Left colon (tissue), 2 donors: ENCODE results near the gene CA9. TPM values are rescaled to one million over a fixed set of nuclear protein-coding genes. Genes with fewer than 3 reads are reported as not detected.

Source experiments
- ATAC-seq: fragments of 200-7000 bp; cut with Tn5 transposase; one replicate; pipeline ENCODE4 v1.9.1; 2020; ENCODE audit warnings: mild to moderate bottlenecking, moderate library complexity
- DNase-seq, 2 donors: peaks; one replicate each; pipeline ENCODE4 v3.0.0-alpha.2; 2020
- intact Hi-C, 2 donors: fragments of 100-400 bp; cut with DNase I in 1 of 2; cut with micrococcal nuclease in 1 of 2; formaldehyde crosslinking; loops; one replicate each; pipeline versions ENCODE4 v1.11.2 to v1.14.0; 2022; cut with DNase I, micrococcal nuclease
- microRNA-seq, 2 donors: library from miRNA; unstranded; fragments of <30 nt; microRNA quantifications; one replicate each; pipeline versions ENCODE4 v1.1.0 to v1.2.0, GENCODE V29; 2020
- total RNA-seq, 2 donors: library from RNA; stranded (reverse); fragmentation: NEBNext Ultra II Directional; extraction: Animal tissue kit (Norgen Biotek cat#: 25700); gene quantifications; one replicate each; pipeline ENCODE4 v1.2.1, GENCODE V29; 2021
- donor health status: DM: no; HTN: no; CAD: no.
- donor health status: DM: yes; HTN: yes; CAD: no.

Gene CA9
- total RNA-seq, 2 donors from 2014 or later, result 0.56 to 0.89 TPM

DNA sequence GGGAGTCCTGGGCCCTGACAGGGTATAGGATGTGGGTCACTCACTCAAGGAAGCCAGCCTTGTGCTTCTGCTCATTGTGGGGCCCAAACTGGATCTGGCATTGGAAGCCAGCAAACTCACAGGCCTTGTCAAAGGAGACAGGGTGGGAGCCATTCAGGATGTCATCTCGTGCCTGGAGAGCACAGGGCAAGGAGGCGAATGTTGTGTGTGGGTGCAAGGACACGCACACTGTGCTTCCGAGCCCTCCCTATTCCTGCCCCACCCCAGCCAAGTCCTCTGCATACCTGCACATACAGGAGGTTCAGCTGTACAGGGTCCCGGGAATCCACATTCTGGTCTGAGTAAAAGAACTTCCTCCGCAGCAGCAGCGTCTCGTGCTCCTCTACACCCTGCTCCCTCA lies 50.2 kb downstream of the CA9 start:
- ATAC-seq (no peak), DNase-seq (no peak)
- intact Hi-C loops, result no loop called here

- no peak for ATAC-seq
- no peak for DNase-seq
- intact Hi-C loops, result no loop called here
Observed at GRCh38 chr9:35725362-35725761, 51.6 kb downstream of the CA9 start.

GRCh38 chr9:35726931-35727330 lies 53.2 kb downstream of the CA9 start:
- intact Hi-C loops, result no loop called here
- ATAC-seq (peak; percentile 9), DNase-seq (peak; percentile 46 to 63)

DNA sequence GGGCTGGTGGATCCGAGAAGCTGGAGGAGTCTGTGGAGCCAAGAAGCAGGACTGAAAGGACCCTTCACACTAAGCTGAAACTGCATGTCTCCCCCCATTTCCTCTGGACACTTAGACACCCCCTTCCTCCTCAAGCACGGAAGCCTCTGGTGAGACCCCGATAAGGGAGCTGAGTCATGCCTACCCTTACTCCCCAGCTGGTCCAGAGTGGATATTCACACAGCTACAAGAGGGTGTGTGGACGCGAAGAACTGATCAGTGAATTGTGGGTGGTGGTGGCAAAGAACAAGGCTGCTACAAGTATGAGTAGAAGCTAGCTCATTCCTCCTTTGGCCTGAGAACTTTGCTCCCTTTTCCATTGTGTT lies 53.9 kb downstream of the CA9 start:
- no peak for DNase-seq
- intact Hi-C loops, result no loop called here
- no peak for ATAC-seq

GRCh38 chr9:35728041-35728971 lies 54.6 kb downstream of the CA9 start:
- ATAC-seq, result no peak
- DNase-seq, result peak; percentile 67 to 80
- intact Hi-C loops, result no loop called here

DNA sequence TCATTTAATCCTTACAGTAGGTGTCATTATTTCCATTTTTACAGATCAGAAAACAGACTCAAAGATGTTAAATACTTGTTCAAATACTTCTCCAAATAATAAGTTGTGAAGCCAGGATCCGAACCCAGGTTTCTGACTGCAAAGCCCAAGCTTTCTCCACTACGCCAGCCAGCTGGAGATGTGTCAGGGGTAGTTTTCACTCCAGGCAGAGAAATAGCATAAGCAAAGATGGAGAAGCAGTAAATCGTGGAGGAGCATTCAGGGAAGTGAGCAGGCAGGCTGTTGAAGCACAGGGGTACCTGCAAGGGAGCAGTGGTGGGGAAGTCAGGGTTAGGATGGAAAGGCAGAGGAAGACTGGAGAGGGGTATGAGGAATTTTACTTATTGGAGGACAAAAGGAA lies 55.4 kb downstream of the CA9 start:
- ATAC-seq (no peak), DNase-seq (no peak)
- intact Hi-C loops, result no loop called here

DNA sequence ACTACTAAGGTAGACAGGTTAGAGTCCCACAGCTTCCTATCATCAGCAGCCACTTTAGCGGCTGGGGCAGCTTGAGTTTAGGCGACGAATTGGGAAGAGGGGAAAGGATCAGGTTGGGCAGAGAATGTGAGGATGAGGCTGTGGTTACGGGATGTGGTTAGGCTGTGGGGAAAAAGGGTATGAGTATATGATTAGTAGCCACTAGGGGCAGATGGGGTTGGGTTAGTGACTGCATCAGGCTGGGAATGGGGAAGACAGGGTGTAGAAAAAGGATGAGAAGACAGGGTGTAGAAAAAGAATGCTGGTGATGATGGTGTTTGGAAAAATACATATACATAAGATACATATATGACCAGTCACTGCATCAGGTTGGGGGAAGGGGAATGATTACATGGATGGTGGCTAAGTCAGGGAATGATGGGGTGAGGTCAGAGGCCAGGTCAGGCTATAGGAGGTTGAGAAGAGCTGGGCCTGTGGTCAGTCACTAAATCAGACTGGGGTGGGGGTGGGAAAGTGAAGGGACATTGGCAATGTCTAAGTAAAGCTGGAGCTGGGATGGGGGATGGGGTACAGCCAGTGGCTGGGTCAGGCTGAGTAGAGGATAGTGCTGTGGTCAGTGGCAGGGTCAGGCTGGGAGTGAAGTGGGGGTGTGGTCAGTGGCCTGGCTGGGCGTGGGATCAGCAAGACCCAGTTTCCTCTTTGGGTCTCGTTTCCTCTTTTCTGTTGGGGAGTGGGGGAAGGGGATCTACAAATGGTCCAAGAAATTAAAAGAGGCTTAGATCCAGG lies 56.2 kb downstream of the CA9 start:
- ATAC-seq (no peak), DNase-seq (peak; percentile 53 to 64)
- intact Hi-C loops, result loop anchor here in 1 of 2 donors (10.0 kb wide), 1 partner anchor 75 kb away; the partner anchor contains the start of genes CCDC107, RMRP and SIT1

DNA sequence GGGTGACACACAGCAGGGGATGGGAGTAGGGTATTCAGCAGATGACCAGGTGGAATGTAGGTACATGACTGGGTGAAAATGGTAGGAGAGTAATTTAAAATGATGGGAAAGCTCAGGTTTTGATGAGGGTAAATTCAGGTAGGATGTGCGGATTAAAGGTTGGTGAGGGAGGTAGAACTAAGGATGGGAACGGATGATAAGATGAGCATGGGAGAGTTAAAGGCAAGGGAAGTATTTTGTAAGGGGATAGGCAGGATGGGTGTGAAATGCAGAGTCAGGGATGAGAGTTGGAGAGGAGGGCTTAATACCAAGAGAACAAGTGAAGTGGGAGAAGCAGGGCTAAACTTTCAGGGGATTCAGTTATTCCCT lies 56.7 kb downstream of the CA9 start:
- intact Hi-C loops, result loop anchor here in 1 of 2 donors (10.0 kb wide), 1 partner anchor 76 kb away; the partner anchor contains the start of genes CCDC107, RMRP and SIT1
- no peak for ATAC-seq
- no peak for DNase-seq

Small RNAs within 50 kb of the gene (microRNA-seq; reads per million reads assigned to microRNA genes)
- gene MIR6852, result 0 to 1.1 reads per million in 2 donors

Other genes starting within 250 kb of the CA9 start
- gene RUSC2, start 183.8 kb upstream of the CA9 start, total RNA-seq, result 1 to 10 TPM; 7.7 to 9.2 TPM
- gene TESK1, start 68.7 kb upstream of the CA9 start, total RNA-seq, result 10 to 100 TPM; 37.7 to 47.8 TPM
- 1 to 10 TPM; 1.2 to 2.2 TPM for gene CD72, start 55.5 kb upstream of the CA9 start, total RNA-seq
- gene SIT1, start 23.0 kb upstream of the CA9 start, total RNA-seq, result 1 to 10 TPM in 1 of 2 donors, under 1 TPM in 1; 0.46 to 1.4 TPM
- gene RMRP, start 15.9 kb upstream of the CA9 start, total RNA-seq, result over 10,000 TPM; 19,198 to 30,979 TPM
- 10 to 100 TPM; 25.0 to 33.1 TPM for gene CCDC107, start 15.6 kb upstream of the CA9 start, total RNA-seq
- gene ARHGEF39, start 8.7 kb upstream of the CA9 start, total RNA-seq, result 1 to 10 TPM; 5.2 to 7.6 TPM
- gene TPM2, start 16.0 kb downstream of the CA9 start, total RNA-seq, result 100 to 1,000 TPM in 1 of 2 donors, 10 to 100 TPM in 1; 25.9 to 277 TPM
- gene TLN1, start 58.3 kb downstream of the CA9 start, total RNA-seq, result 100 to 1,000 TPM; 142 to 172 TPM
- 10 to 100 TPM; 40.2 to 40.6 TPM for gene CREB3, start 58.7 kb downstream of the CA9 start, total RNA-seq
- 100 to 1,000 TPM; 179 to 186 TPM for gene GBA2, start 75.3 kb downstream of the CA9 start, total RNA-seq
- gene RGP1, start 75.4 kb downstream of the CA9 start, total RNA-seq, result 10 to 100 TPM; 54.8 to 56.3 TPM
- gene MSMP, start 80.3 kb downstream of the CA9 start, total RNA-seq, result not detected
- gene NPR2, start 117.7 kb downstream of the CA9 start, total RNA-seq, result 1 to 10 TPM; 7.4 to 7.9 TPM
- gene SPAG8, start 138.3 kb downstream of the CA9 start, total RNA-seq, result 1 to 10 TPM in 1 of 2 donors, under 1 TPM in 1; 0.15 to 1.5 TPM
- gene HINT2, start 141.1 kb downstream of the CA9 start, total RNA-seq, result 10 to 100 TPM; 56.0 to 59.4 TPM
- gene FAM221B, start 154.8 kb downstream of the CA9 start, total RNA-seq, result under 1 TPM in 1 of 2 donors, not detected in 1; 0.28 TPM
- 10 to 100 TPM; 15.4 to 16.4 TPM for gene TMEM8B, start 155.3 kb downstream of the CA9 start, total RNA-seq
- not detected for gene OR13J1, start 196.5 kb downstream of the CA9 start, total RNA-seq
- gene HRCT1, start 232.3 kb downstream of the CA9 start, total RNA-seq, result 10 to 100 TPM; 17.4 to 58.7 TPM
- 1 to 10 TPM; 1.3 to 2.1 TPM for gene SPAAR, start 235.6 kb downstream of the CA9 start, total RNA-seq